SK-N-SH (cell line): ENCODE data around the gene SLC25A2. TPM values are rescaled to one million over a fixed set of nuclear protein-coding genes. Genes with fewer than 3 reads are reported as not detected.
"Not testable (repeated sequence)": the region's sequence is repeated elsewhere in the genome, so short reads cannot be mapped to it uniquely, and the experiment has no call there.

Source experiments
- CTCF ChIA-PET: fragments of 300-600, 350-600 bp; formaldehyde crosslinking; extraction: SDS; loops from one replicate; lab custom pipeline; 2021; lab: Yijun Ruan, JAX
- POLR2A ChIA-PET: fragments of 350-600 bp; sonication (Branson Sonifier 250); formaldehyde crosslinking; extraction: SDS; loops from one replicate; lab custom pipeline; 2020; ENCODE audit warnings: antibody characterized with exemption, inconsistent platforms; lab: Yijun Ruan, JAX
- DNase-seq: peaks from one replicate; pipeline ENCODE4 v3.0.0; 2012
- H2AFZ ChIP-seq: fragments of 200-600 bp; sonication (generic); 2 replicates; pipeline ENCODE4 v1.8.1; 2016; ENCODE audit warnings: antibody characterized with exemption, mild to moderate bottlenecking, low read depth
- H3F3A ChIP-seq: fragments of 200-600 bp; sonication (generic); replicated peaks from 2 replicates; pipeline ENCODE3; 2016; ENCODE audit warnings: antibody characterized with exemption, mild to moderate bottlenecking; ENCODE audit not compliant: insufficient read depth
- H3K27ac ChIP-seq, 2 experiments: fragments of 200-500 bp in 1 of 2; fragments of 200-600 bp in 1 of 2; sonication (Bioruptor generic) in 1 of 2; sonication (generic), shearing (Covaris generic) in 1 of 2; 2 replicates each; pipeline versions ENCODE4 v1.5.1 to v1.6.1; 2014 to 2016; ENCODE audit warnings: low read depth in 2 of 2, inconsistent platforms in 1 of 2, low read length in 1 of 2, mild to moderate bottlenecking in 1 of 2, mixed read lengths in 1 of 2
- H3K27me3 ChIP-seq: fragments of 200-600 bp; sonication (generic), shearing (Covaris generic); 2 replicates; pipeline ENCODE4 v1.6.1; 2016; ENCODE audit warnings: mixed run types; ENCODE audit not compliant: insufficient read depth
- H3K36me3 ChIP-seq, 2 experiments: fragments of 200-500 bp in 1 of 2; fragments of 200-600 bp in 1 of 2; sonication (Bioruptor generic) in 1 of 2; sonication (generic) in 1 of 2; replicated peaks in 1 of 2; 2 replicates each; pipeline versions ENCODE3 to v1.5.1; 2014 to 2016; ENCODE audit warnings: low read length in 1 of 2, mild to moderate bottlenecking in 1 of 2; ENCODE audit not compliant: insufficient read depth in 2 of 2, control insufficient read depth in 1 of 2
- H3K4me1 ChIP-seq, 2 experiments: fragments of 200-500 bp in 1 of 2; fragments of 200-600 bp in 1 of 2; sonication (Bioruptor generic) in 1 of 2; sonication (generic), shearing (Covaris generic) in 1 of 2; 2 replicates each; pipeline versions ENCODE4 v1.5.1 to v1.6.1; 2014 to 2016; ENCODE audit warnings: low read depth in 1 of 2, low read length in 1 of 2, mixed run types in 1 of 2; ENCODE audit not compliant: insufficient read depth in 2 of 2, control insufficient read depth in 1 of 2
- H3K4me2 ChIP-seq: fragments of 200-600 bp; sonication (generic), shearing (Covaris generic); 2 replicates; pipeline ENCODE4 v1.6.1; 2017; ENCODE audit warnings: mixed run types
- H3K4me3 ChIP-seq, 2 experiments: fragments of 200-500 bp in 1 of 2; fragments of 200-600 bp in 1 of 2; sonication (Bioruptor generic) in 1 of 2; sonication (generic), shearing (Covaris generic) in 1 of 2; 2 replicates each; pipeline versions ENCODE4 v1.5.1 to v1.8.1; 2014 to 2016; ENCODE audit warnings: low read depth in 2 of 2, inconsistent platforms in 1 of 2, low read length in 1 of 2, mild to moderate bottlenecking in 1 of 2, mixed read lengths in 1 of 2, moderate library complexity in 1 of 2
- H3K79me2 ChIP-seq: fragments of 200-600 bp; sonication (generic); 2 replicates; pipeline ENCODE4 v1.8.1; 2017; ENCODE audit warnings: mild to moderate bottlenecking; ENCODE audit not compliant: insufficient read depth
- H3K9ac ChIP-seq: fragments of 200-600 bp; sonication (generic); 2 replicates; pipeline ENCODE4 v1.6.1; 2017; ENCODE audit warnings: mixed run types
- H3K9me2 ChIP-seq: fragments of 200-600 bp; sonication (generic); 2 replicates; pipeline ENCODE4 v1.6.1; 2017; ENCODE audit warnings: mixed run types
- H3K9me3 ChIP-seq: fragments of 200-600 bp; sonication (generic); 2 replicates; pipeline ENCODE4 v1.6.1; 2017; ENCODE audit warnings: mixed run types, mild to moderate bottlenecking, moderate library complexity
- H4K20me1 ChIP-seq: fragments of 200-600 bp; sonication (generic); 2 replicates; pipeline ENCODE4 v1.6.1; 2017; ENCODE audit warnings: mild to moderate bottlenecking, mixed run types; ENCODE audit not compliant: insufficient read depth
- ELF1 ChIP-seq: IDR thresholded peaks from 2 replicates; pipeline ENCODE4 v1.4.0; 2012
- EZH2phosphoT487 ChIP-seq: fragments of 200-600 bp; sonication (generic); IDR thresholded peaks from 2 replicates; pipeline ENCODE4 v1.6.1; 2017; ENCODE audit warnings: low read depth, mixed run types, mild to moderate bottlenecking, antibody characterized with exemption, moderate library complexity, borderline replicate concordance
- FOSL2 ChIP-seq: IDR thresholded peaks from 2 replicates; pipeline ENCODE4 v1.4.0; 2012; ENCODE audit warnings: low read depth, mild to moderate bottlenecking, moderate library complexity, borderline replicate concordance
- GABPA ChIP-seq: IDR thresholded peaks from 2 replicates; pipeline ENCODE4 v1.4.0; 2012; ENCODE audit warnings: low read depth, mild to moderate bottlenecking
- JUND ChIP-seq: IDR thresholded peaks from 2 replicates; pipeline ENCODE4 v1.4.0; 2012
- MEF2A ChIP-seq: IDR thresholded peaks from 2 replicates; pipeline ENCODE4 v1.4.0; 2012; ENCODE audit warnings: low read depth, borderline replicate concordance
- MXI1 ChIP-seq: IDR thresholded peaks from 2 replicates; pipeline ENCODE4 v1.6.1; 2012; ENCODE audit warnings: mild to moderate bottlenecking, low read depth, low read length, improper control_type of control experiment
- NFIC ChIP-seq: IDR thresholded peaks from 2 replicates; pipeline ENCODE4 v1.4.0; 2012; ENCODE audit warnings: borderline replicate concordance
- NRF1 ChIP-seq: IDR thresholded peaks from 2 replicates; pipeline ENCODE4 v1.6.1; 2012; ENCODE audit warnings: low read depth, mild to moderate bottlenecking, low read length
- POLR2AphosphoS5 ChIP-seq: IDR thresholded peaks from 2 replicates; pipeline ENCODE4 v1.6.1; 2012; ENCODE audit warnings: low read depth, low read length
- RXRA ChIP-seq: IDR thresholded peaks from 2 replicates; pipeline ENCODE4 v1.4.0; 2012; ENCODE audit warnings: low read depth, mild to moderate bottlenecking, borderline replicate concordance
- SIN3A ChIP-seq: IDR thresholded peaks from 2 replicates; pipeline ENCODE4 v1.6.1; 2012; ENCODE audit warnings: low read depth, mild to moderate bottlenecking, low read length, moderate library complexity, borderline replicate concordance
- SMC3 ChIP-seq: IDR thresholded peaks from 2 replicates; pipeline ENCODE4 v1.6.1; 2012; ENCODE audit warnings: low read depth, low read length, improper control_type of control experiment
- TAF1 ChIP-seq: IDR thresholded peaks from 2 replicates; pipeline ENCODE4 v1.6.1; 2012; ENCODE audit warnings: low read depth, mild to moderate bottlenecking, low read length, moderate library complexity, borderline replicate concordance
- TCF12 ChIP-seq: IDR thresholded peaks from 2 replicates; pipeline ENCODE4 v1.4.0; 2012
- YY1 ChIP-seq: IDR thresholded peaks from 2 replicates; pipeline ENCODE4 v1.4.0; 2012; ENCODE audit warnings: low read depth, mild to moderate bottlenecking
- WGBS: methylation state at CpG from one replicate; pipeline ENCODE4 v1.1.6; 2017; ENCODE audit warnings: low lambda C conversion rate; 5-methylcytosine and 5-hydroxymethylcytosine counted together
- polyA plus RNA-seq, 3 experiments: library from polyadenylated mRNA; depleted of rRNA; stranded (reverse); fragments of >200 nt; gene quantifications; 2 replicates each; pipeline ENCODE4 v1.2.3, GENCODE V29; 2012
- TF ChIP-seq, protein P1 (sequence below): IDR thresholded peaks from 2 replicates; pipeline ENCODE4 v1.4.0; 2012; ENCODE audit warnings: low read depth, borderline replicate concordance
- TF ChIP-seq, protein P2 (sequence below): fragments of 150-350 bp; IDR thresholded peaks from 2 replicates; pipeline ENCODE4 v1.6.1; 2017; ENCODE audit warnings: antibody characterized with exemption, low read length, low read depth, borderline replicate concordance

SLC25A2 gene
- polyA plus RNA-seq, 1 of the 3 experiments (the other 2 are of a cell fraction), result not detected

DNA sequence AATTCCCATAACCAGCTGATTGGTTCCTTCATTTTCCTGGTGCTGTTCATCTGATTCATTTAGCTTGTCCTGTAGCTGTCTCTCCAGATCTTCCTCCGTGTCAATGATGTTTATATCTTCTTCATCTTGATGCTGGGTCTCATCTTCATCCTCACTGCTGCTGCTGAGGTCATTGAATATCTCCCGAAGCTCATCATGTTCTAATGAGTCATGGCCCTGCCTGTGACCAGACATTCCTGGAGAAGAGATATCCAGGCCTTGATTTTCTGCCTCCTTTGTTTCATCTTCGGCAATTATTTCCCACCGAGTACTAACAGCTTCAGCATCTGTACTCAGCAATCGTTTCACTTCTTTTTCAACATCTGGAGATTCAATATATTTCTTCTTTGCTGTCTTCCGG is 15.4 kb upstream of the SLC25A2 start:
- no peaks in the 10 kb centered on the region for H3K9me2 ChIP-seq
- H3F3A ChIP-seq, result peaks cover 20% of the 10 kb centered on the region
- no peaks in the 10 kb centered on the region for H3K27me3 ChIP-seq
- peaks cover 36% of the 10 kb centered on the region for H3K9me3 ChIP-seq
- H2AFZ ChIP-seq, result no peak overlapping the region
- 95% methylated on average over 6 of the region's 6 CpGs for WGBS
- no peak overlapping the region for H3K27ac ChIP-seq
- peaks cover 57% of the 10 kb centered on the region for H3K79me2 ChIP-seq
- no peak overlapping the region for H3K9ac ChIP-seq
- ChIA-PET POLR2A (interaction anchor here (1.2 kb wide), 1 partner anchor 242 kb away, joined by 4 read pairs; no protein-coding TSS in a partner anchor), CTCF (interaction anchor here (1.0 to 5.4 kb wide), 17 partner anchors 10 to 278 kb away, joined by 3 to 36 read pairs (median 6); partner anchors contain the start of genes PCDHB15, PCDHB9, PCDHGA1 and PCDHGA11)
- TF ChIP-seq TCF12 (no peak), SIN3A (no peak), FOSL2 (no peak), GABPA (no peak), YY1 (no peak)
- peaks cover 24 to 55% of the 10 kb centered on the region in 2 experiments for H3K36me3 ChIP-seq
- no peak overlapping the region for H3K4me2 ChIP-seq
- no peaks in the 10 kb centered on the region; a peak in 1 of 4 replicates for H3K4me1 ChIP-seq
- no peak for DNase-seq
- peaks cover 3% of the 10 kb centered on the region; the same call in 1 of the 2 replicates for H4K20me1 ChIP-seq
- peak overlapping the region; percentile 80 to 92; a peak in 3 of 4 replicates for H3K4me3 ChIP-seq

DNA sequence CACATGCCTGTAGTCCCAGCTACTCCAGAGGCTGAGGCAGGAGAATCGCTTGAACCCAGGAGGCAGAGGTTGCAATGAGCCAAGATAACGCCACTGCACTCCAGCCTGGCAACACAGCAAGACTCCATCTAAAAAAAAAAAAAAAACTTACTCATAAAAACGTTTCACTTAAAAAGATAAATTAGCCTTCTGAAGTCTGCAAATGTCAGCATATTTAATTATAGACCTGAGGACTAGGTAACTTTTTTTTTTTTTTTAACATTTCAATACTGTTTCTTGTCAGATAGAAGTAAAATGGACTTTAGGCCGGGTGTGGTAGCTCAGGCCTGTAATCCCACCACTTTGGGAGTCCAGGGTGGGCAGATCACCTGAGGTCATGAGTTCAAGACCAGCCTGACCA is 13.1 kb upstream of the SLC25A2 start:
- H3K27ac ChIP-seq, H3K4me3 ChIP-seq, H4K20me1 ChIP-seq, H3K9ac ChIP-seq, H3K9me2 ChIP-seq, H3K27me3 ChIP-seq, H3K4me2 ChIP-seq, H2AFZ ChIP-seq, DNase-seq, POLR2A ChIA-PET, H3K4me1 ChIP-seq: not testable (repeated sequence)
- H3K9me3 ChIP-seq, result peaks cover 40% of the 10 kb centered on the region
- H3K36me3 ChIP-seq, result peaks cover 24 to 70% of the 10 kb centered on the region in 2 experiments
- CTCF ChIA-PET, result interaction anchor here (0.7 to 5.4 kb wide), 3 partner anchors 9 to 246 kb away, joined by 3 to 36 read pairs (median 4); no protein-coding TSS in a partner anchor
- WGBS, result 73% methylated on average over 4 of the region's 4 CpGs
- H3K79me2 ChIP-seq, result peaks cover 78% of the 10 kb centered on the region
- H3F3A ChIP-seq, result peaks cover 20% of the 10 kb centered on the region

DNA sequence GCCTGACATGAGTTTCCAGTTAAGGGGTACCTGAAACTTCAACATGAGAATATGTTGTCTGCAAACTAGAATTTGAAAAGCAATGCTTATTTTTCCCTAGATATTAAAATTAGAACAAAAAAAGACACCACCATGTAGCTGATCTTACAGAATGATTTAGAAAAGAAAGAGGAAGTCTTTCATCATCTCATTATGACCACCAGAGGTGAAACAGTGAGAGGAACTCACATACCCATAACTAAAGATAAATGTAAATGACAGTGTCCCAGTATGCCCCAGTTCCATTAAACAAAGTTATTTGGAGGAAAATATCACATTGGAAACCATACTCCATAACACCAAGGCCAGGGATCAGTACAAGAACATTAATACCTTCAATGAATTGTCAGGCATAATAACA is 9.9 kb upstream of the SLC25A2 start:
- POLR2A ChIA-PET, result no interaction called here
- no peaks in the 10 kb centered on the region for H3K9me2 ChIP-seq

More for the DNA sequence above, 9.9 kb upstream of the SLC25A2 start:
- TF ChIP-seq JUND, result no peak
- no peak for TF ChIP-seq GABPA
- no peak for TF ChIP-seq RXRA
- no peak for TF ChIP-seq ELF1
- no peak for TF ChIP-seq SMC3
- TF ChIP-seq NRF1, result no peak
- no peak for TF ChIP-seq YY1
- no peak for TF ChIP-seq EZH2phosphoT487
- TF ChIP-seq, protein P1, sequence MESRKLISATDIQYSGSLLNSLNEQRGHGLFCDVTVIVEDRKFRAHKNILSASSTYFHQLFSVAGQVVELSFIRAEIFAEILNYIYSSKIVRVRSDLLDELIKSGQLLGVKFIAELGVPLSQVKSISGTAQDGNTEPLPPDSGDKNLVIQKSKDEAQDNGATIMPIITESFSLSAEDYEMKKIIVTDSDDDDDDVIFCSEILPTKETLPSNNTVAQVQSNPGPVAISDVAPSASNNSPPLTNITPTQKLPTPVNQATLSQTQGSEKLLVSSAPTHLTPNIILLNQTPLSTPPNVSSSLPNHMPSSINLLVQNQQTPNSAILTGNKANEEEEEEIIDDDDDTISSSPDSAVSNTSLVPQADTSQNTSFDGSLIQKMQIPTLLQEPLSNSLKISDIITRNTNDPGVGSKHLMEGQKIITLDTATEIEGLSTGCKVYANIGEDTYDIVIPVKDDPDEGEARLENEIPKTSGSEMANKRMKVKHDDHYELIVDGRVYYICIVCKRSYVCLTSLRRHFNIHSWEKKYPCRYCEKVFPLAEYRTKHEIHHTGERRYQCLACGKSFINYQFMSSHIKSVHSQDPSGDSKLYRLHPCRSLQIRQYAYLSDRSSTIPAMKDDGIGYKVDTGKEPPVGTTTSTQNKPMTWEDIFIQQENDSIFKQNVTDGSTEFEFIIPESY, result no peak
- no peak for TF ChIP-seq MXI1
- no peak for TF ChIP-seq POLR2AphosphoS5
- TF ChIP-seq TAF1, result no peak
- no peak for TF ChIP-seq NFIC
- no peak for TF ChIP-seq TCF12
- no peak for TF ChIP-seq MEF2A
- TF ChIP-seq, protein P2, sequence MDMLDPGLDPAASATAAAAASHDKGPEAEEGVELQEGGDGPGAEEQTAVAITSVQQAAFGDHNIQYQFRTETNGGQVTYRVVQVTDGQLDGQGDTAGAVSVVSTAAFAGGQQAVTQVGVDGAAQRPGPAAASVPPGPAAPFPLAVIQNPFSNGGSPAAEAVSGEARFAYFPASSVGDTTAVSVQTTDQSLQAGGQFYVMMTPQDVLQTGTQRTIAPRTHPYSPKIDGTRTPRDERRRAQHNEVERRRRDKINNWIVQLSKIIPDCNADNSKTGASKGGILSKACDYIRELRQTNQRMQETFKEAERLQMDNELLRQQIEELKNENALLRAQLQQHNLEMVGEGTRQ, result no peak
- Histone ChIP-seq H3K36me3 (peaks cover 13 to 58% of the 10 kb centered on the region in 2 experiments), H3K79me2 (peaks cover 93% of the 10 kb centered on the region), H3K9ac (no peak overlapping the region), H3K27ac (no peak overlapping the region), H3K4me2 (no peak overlapping the region), H3K27me3 (no peaks in the 10 kb centered on the region), H3K4me3 (no peak overlapping the region), H3K4me1 (no peaks in the 10 kb centered on the region), H3K9me3 (peaks cover 34% of the 10 kb centered on the region), H3F3A (peaks cover 10% of the 10 kb centered on the region), H4K20me1 (no peaks in the 10 kb centered on the region; the same call in 1 of the 2 replicates), H2AFZ (no peak overlapping the region)
- no peak for DNase-seq
- CTCF ChIA-PET, result interaction anchor here (1.3 kb wide), 1 partner anchor 25 kb away, joined by 3 read pairs; the partner anchor contains the start of gene PCDHGA2
